Gastroesophageal sphincter (tissue), 4 donors: Measurements from ENCODE around the gene CCDC92B. TPM values are rescaled to one million over a fixed set of nuclear protein-coding genes. Genes with fewer than 3 reads are reported as not detected.

ENCODE experiments used
- ATAC-seq: fragments of 150-250 bp; one replicate; pipeline ENCODE4 v1.9.1; 2016; ENCODE audit warnings: mild to moderate bottlenecking, moderate library complexity
- H3K27ac ChIP-seq, 4 donors: fragments of 200-600 bp; sonication (generic) in 3 of 4; 1 replicate in 3 of 4; 2 replicates in 1 of 4; pipeline ENCODE4 v1.5.1; 2016 to 2019
- H3K27me3 ChIP-seq: fragments of 200-600 bp; sonication (generic); one replicate; pipeline ENCODE4 v1.5.1; 2019
- H3K36me3 ChIP-seq, 2 donors: fragments of 200-600 bp; sonication (generic); one replicate each; pipeline ENCODE4 v1.5.1; 2019; ENCODE audit warnings: control low read depth in 1 of 2
- H3K4me1 ChIP-seq, 3 donors: fragments of 200-600 bp; sonication (generic); 1 replicate in 2 of 3; 2 replicates in 1 of 3; pipeline ENCODE4 v1.5.1; 2016 to 2019; ENCODE audit warnings: control low read depth in 2 of 3
- H3K4me3 ChIP-seq, 2 donors: fragments of 200-600 bp; sonication (generic); one replicate each; pipeline ENCODE4 v1.5.1; 2019; ENCODE audit warnings: mild to moderate bottlenecking in 1 of 2, moderate library complexity in 1 of 2
- H3K9me3 ChIP-seq, 3 donors: fragments of 200-600 bp; sonication (generic); one replicate each; pipeline ENCODE4 v1.5.1; 2017 to 2019; ENCODE audit warnings: control low read depth in 2 of 3
- CTCF ChIP-seq, 4 experiments: fragments of 200-600 bp in 2 of 4; fragments of 450-650 bp in 2 of 4; sonication (generic) in 1 of 4; IDR thresholded peaks; one replicate each; pipeline ENCODE4 v1.5.1; 2017 to 2019; ENCODE audit warnings: antibody characterized with exemption in 4 of 4, mild to moderate bottlenecking in 2 of 4, moderate library complexity in 2 of 4
- EP300 ChIP-seq: sonication (generic); formaldehyde crosslinking; IDR thresholded peaks from one replicate; pipeline ENCODE4 v1.6.1; 2017; ENCODE audit warnings: antibody characterized with exemption, mild to moderate bottlenecking
- POLR2A ChIP-seq, 2 donors: fragments of 450-650 bp; IDR thresholded peaks; one replicate each; pipeline ENCODE4 v1.6.1; 2017; ENCODE audit warnings: antibody characterized with exemption in 2 of 2, mild to moderate bottlenecking in 2 of 2, moderate library complexity in 1 of 2
- POLR2AphosphoS5 ChIP-seq: sonication (generic); formaldehyde crosslinking; IDR thresholded peaks from one replicate; pipeline ENCODE4 v1.6.1; 2017; ENCODE audit warnings: antibody characterized with exemption
- WGBS, 2 donors: methylation state at CpG; one replicate each; pipeline ENCODE4 v1.1.5; 2018; ENCODE audit warnings: low coverage in 1 of 2; 5-methylcytosine and 5-hydroxymethylcytosine counted together
- total RNA-seq, 4 donors: library from RNA; depleted of rRNA; stranded (reverse); fragments of >200 nt; gene quantifications; one replicate each; pipeline ENCODE4 v1.1.0, GENCODE V29; 2016

Gene CCDC92B
- total RNA-seq, 4 donors from 2014 or later = 0.08 TPM; not detected in 3

- peaks cover 0 to 5% of the 10 kb centered on the region in 2 donors for H3K36me3 ChIP-seq
- TF ChIP-seq CTCF (IDR thresholded peaks at IDR 0.05) = no peak
- TF ChIP-seq POLR2AphosphoS5 = no peak
- no peak for TF ChIP-seq POLR2A (IDR thresholded peaks at IDR 0.05)
- TF ChIP-seq EP300 = no peak
- no peak overlapping the region for H3K27ac ChIP-seq
- H3K4me3 ChIP-seq = no peak overlapping the region
- no peak for ATAC-seq
- peaks cover 11% of the 10 kb centered on the region for H3K27me3 ChIP-seq
- WGBS, 2 donors = 50 to 78% methylated on average over 1 to 3 of the region's 13 CpGs
- peaks cover 0 to 5% (median 0%) of the 10 kb centered on the region in 3 donors for H3K4me1 ChIP-seq
- H3K9me3 ChIP-seq = no peaks in the 10 kb centered on the region
Measured at GRCh38 chr17:2718150-2718938, 31.1 kb downstream of the CCDC92B start.

GRCh38 chr17:2716649-2717048 lies 32.8 kb downstream of the CCDC92B start:
- peaks cover 0 to 5% of the 10 kb centered on the region in 2 donors for H3K36me3 ChIP-seq
- no peak for TF ChIP-seq POLR2A (IDR thresholded peaks at IDR 0.05)
- TF ChIP-seq EP300 = no peak
- TF ChIP-seq POLR2AphosphoS5 = no peak
- no peak for TF ChIP-seq CTCF (IDR thresholded peaks at IDR 0.05)
- H3K9me3 ChIP-seq = no peaks in the 10 kb centered on the region
- no peaks in the 10 kb centered on the region for H3K27me3 ChIP-seq
- no peak overlapping the region for H3K4me3 ChIP-seq
- H3K27ac ChIP-seq = no peak overlapping the region
- 80% methylated on average over 5 of the region's 5 CpGs; no CpG with 5 or more reads in 1 of the 2 donors for WGBS, 2 donors
- peaks cover 0 to 20% (median 6%) of the 10 kb centered on the region in 3 donors for H3K4me1 ChIP-seq
- no peak for ATAC-seq

GRCh38 chr17:2713881-2714280 lies 35.6 kb downstream of the CCDC92B start:
- peaks cover 0 to 43% (median 23%) of the 10 kb centered on the region in 3 donors for H3K4me1 ChIP-seq
- no peak for ATAC-seq

GRCh38 chr17:2712300-2713043 lies 37.0 kb downstream of the CCDC92B start:
- Histone ChIP-seq H3K27ac (peak overlapping the region; percentile 39 to 89 (median 84)), H3K36me3 (peaks cover 0 to 5% of the 10 kb centered on the region in 2 donors), H3K9me3 (no peaks in the 10 kb centered on the region), H3K4me1 (peaks cover 0 to 57% (median 35%) of the 10 kb centered on the region in 3 donors), H3K4me3 (peak overlapping the region; percentile 74 to 85), H3K27me3 (no peaks in the 10 kb centered on the region)
- ATAC-seq = no peak
- WGBS, 2 donors = 63 to 92% methylated on average over 5 to 20 of the region's 36 CpGs
- TF ChIP-seq CTCF (IDR thresholded peaks at IDR 0.05) = no peak
- no peak for TF ChIP-seq POLR2AphosphoS5
- no peak for TF ChIP-seq POLR2A (IDR thresholded peaks at IDR 0.05)
- TF ChIP-seq EP300 = no peak

More at GRCh38 chr17:2713881-2714280, 35.6 kb downstream of the CCDC92B start:
- no peak overlapping the region for H3K4me3 ChIP-seq
- no peaks in the 10 kb centered on the region for H3K27me3 ChIP-seq
- H3K36me3 ChIP-seq = peaks cover 0 to 5% of the 10 kb centered on the region in 2 donors
- no peak overlapping the region for H3K27ac ChIP-seq
- H3K9me3 ChIP-seq = no peaks in the 10 kb centered on the region
- no peak for TF ChIP-seq EP300
- no peak for TF ChIP-seq CTCF (IDR thresholded peaks at IDR 0.05)
- no peak for TF ChIP-seq POLR2AphosphoS5
- TF ChIP-seq POLR2A (IDR thresholded peaks at IDR 0.05) = no peak
- 82% methylated on average over 4 of the region's 9 CpGs; no CpG with 5 or more reads in 1 of the 2 donors for WGBS, 2 donors
